ENCODE measurements around the gene SLAMF9. TPM values are rescaled to one million over a fixed set of nuclear protein-coding genes. Genes with fewer than 3 reads are reported as not detected.

The SLAMF9 gene
- total RNA-seq, 1 donor = 0.63 TPM

GRCh38 chr1:159925719-159926078 is 28.3 kb downstream of the SLAMF9 start:
- Histone ChIP-seq H3K27me3 (ENCODE audit: insufficient read depth, low read length) (no peaks in the 10 kb centered on the region), H3K9me3 (ENCODE audit: low read depth, low read length) (no peaks in the 10 kb centered on the region), H3K4me3 (ENCODE audit: low read length) (peak overlapping the region; percentile 100), H3K4me1 (ENCODE audit: insufficient read depth, low read length) (peaks cover 37% of the 10 kb centered on the region)

- Histone ChIP-seq H3K27me3 (ENCODE audit: insufficient read depth, low read length) (no peaks in the 10 kb centered on the region), H3K4me1 (ENCODE audit: insufficient read depth, low read length) (peaks cover 43% of the 10 kb centered on the region), H3K9me3 (ENCODE audit: low read depth, low read length) (no peaks in the 10 kb centered on the region), H3K4me3 (ENCODE audit: low read length) (peak within 1 kb of the TSS; percentile 100)
Measured at GRCh38 chr1:159924791-159925718, 29.0 kb downstream of the SLAMF9 start, which contains the start of gene TAGLN2. Gene TAGLN2, minus strand, starts transcription at chr1:159925507. Its CDS starts 4,998 bp downstream, at chr1:159920509.

GRCh38 chr1:159924025-159924790 is 29.8 kb downstream of the SLAMF9 start:
- H3K9me3 ChIP-seq (ENCODE audit: low read depth, low read length) = no peaks in the 10 kb centered on the region
- no peaks in the 10 kb centered on the region for H3K27me3 ChIP-seq (ENCODE audit: insufficient read depth, low read length)
- H3K4me3 ChIP-seq (ENCODE audit: low read length) = peak overlapping the region; percentile 100
- peaks cover 47% of the 10 kb centered on the region for H3K4me1 ChIP-seq (ENCODE audit: insufficient read depth, low read length)

GRCh38 chr1:159923203-159924024 is 30.6 kb downstream of the SLAMF9 start:
- Histone ChIP-seq H3K4me3 (ENCODE audit: low read length) (peak overlapping the region; percentile 100), H3K9me3 (ENCODE audit: low read depth, low read length) (no peaks in the 10 kb centered on the region), H3K4me1 (ENCODE audit: insufficient read depth, low read length) (peaks cover 49% of the 10 kb centered on the region), H3K27me3 (ENCODE audit: insufficient read depth, low read length) (no peaks in the 10 kb centered on the region)

GRCh38 chr1:159922511-159923202 is 31.4 kb downstream of the SLAMF9 start:
- H3K4me1 ChIP-seq (ENCODE audit: insufficient read depth, low read length) = peaks cover 50% of the 10 kb centered on the region
- no peaks in the 10 kb centered on the region for H3K27me3 ChIP-seq (ENCODE audit: insufficient read depth, low read length)
- peak overlapping the region; percentile 100 for H3K4me3 ChIP-seq (ENCODE audit: low read length)
- no peaks in the 10 kb centered on the region for H3K9me3 ChIP-seq (ENCODE audit: low read depth, low read length)

- H3K4me1 ChIP-seq (ENCODE audit: insufficient read depth, low read length) = peaks cover 50% of the 10 kb centered on the region
- no peaks in the 10 kb centered on the region for H3K9me3 ChIP-seq (ENCODE audit: low read depth, low read length)
- H3K27me3 ChIP-seq (ENCODE audit: insufficient read depth, low read length) = no peaks in the 10 kb centered on the region
- peak overlapping the region; percentile 100 for H3K4me3 ChIP-seq (ENCODE audit: low read length)
Measured at GRCh38 chr1:159921700-159922504, 32.1 kb downstream of the SLAMF9 start.

- Histone ChIP-seq H3K4me1 (ENCODE audit: insufficient read depth, low read length) (peaks cover 49% of the 10 kb centered on the region), H3K27me3 (ENCODE audit: insufficient read depth, low read length) (no peaks in the 10 kb centered on the region), H3K4me3 (ENCODE audit: low read length) (peak overlapping the region; percentile 100), H3K9me3 (ENCODE audit: low read depth, low read length) (no peaks in the 10 kb centered on the region)
Measured at GRCh38 chr1:159921251-159921650, 32.8 kb downstream of the SLAMF9 start.

GRCh38 chr1:159920651-159921050 is 33.4 kb downstream of the SLAMF9 start:
- H3K9me3 ChIP-seq (ENCODE audit: low read depth, low read length) = no peaks in the 10 kb centered on the region
- peaks cover 43% of the 10 kb centered on the region for H3K4me1 ChIP-seq (ENCODE audit: insufficient read depth, low read length)
- no peak overlapping the region for H3K4me3 ChIP-seq (ENCODE audit: low read length)
- H3K27me3 ChIP-seq (ENCODE audit: insufficient read depth, low read length) = no peaks in the 10 kb centered on the region

GRCh38 chr1:159920202-159920601 is 33.8 kb downstream of the SLAMF9 start:
- Histone ChIP-seq H3K4me3 (ENCODE audit: low read length) (no peak overlapping the region), H3K4me1 (ENCODE audit: insufficient read depth, low read length) (peaks cover 40% of the 10 kb centered on the region), H3K9me3 (ENCODE audit: low read depth, low read length) (no peaks in the 10 kb centered on the region), H3K27me3 (ENCODE audit: insufficient read depth, low read length) (no peaks in the 10 kb centered on the region)

GRCh38 chr1:159919236-159919865 is 34.7 kb downstream of the SLAMF9 start:
- Histone ChIP-seq H3K4me3 (ENCODE audit: low read length) (no peak overlapping the region), H3K9me3 (ENCODE audit: low read depth, low read length) (no peaks in the 10 kb centered on the region), H3K27me3 (ENCODE audit: insufficient read depth, low read length) (no peaks in the 10 kb centered on the region), H3K4me1 (ENCODE audit: insufficient read depth, low read length) (peaks cover 40% of the 10 kb centered on the region)

GRCh38 chr1:159918352-159919200 is 35.5 kb downstream of the SLAMF9 start:
- Histone ChIP-seq H3K4me3 (ENCODE audit: low read length) (no peak overlapping the region), H3K27me3 (ENCODE audit: insufficient read depth, low read length) (no peaks in the 10 kb centered on the region), H3K9me3 (ENCODE audit: low read depth, low read length) (no peaks in the 10 kb centered on the region), H3K4me1 (ENCODE audit: insufficient read depth, low read length) (peaks cover 43% of the 10 kb centered on the region)

- Histone ChIP-seq H3K27me3 (ENCODE audit: insufficient read depth, low read length) (no peaks in the 10 kb centered on the region), H3K4me1 (ENCODE audit: insufficient read depth, low read length) (peaks cover 40% of the 10 kb centered on the region), H3K4me3 (ENCODE audit: low read length) (no peak overlapping the region), H3K9me3 (ENCODE audit: low read depth, low read length) (no peaks in the 10 kb centered on the region)
Measured at GRCh38 chr1:159917533-159918351, 36.3 kb downstream of the SLAMF9 start.

Measured in mononuclear cell (primary cell).